ENCODE measurements around the gene LIF.

GRCh38 chr22:30245985-30246813 is at the start of gene LIF:
- TF ChIP-seq ZNF37A (tag by site-specific recombination; IDR thresholded peaks at IDR 0.05) (no peak), ZBTB20 (tag by site-specific recombination; IDR thresholded peaks at IDR 0.05) (peak; percentile 84), ZNF274 (IDR thresholded peaks at IDR 0.05; ENCODE audit: low read length) (no peak), ZNF274 (tag by site-specific recombination; IDR thresholded peaks at IDR 0.05; ENCODE audit: borderline replicate concordance) (no peak), ZNF391 (tag by site-specific recombination; IDR thresholded peaks at IDR 0.05; ENCODE audit: borderline replicate concordance, low read depth) (peak; percentile 55; the same call in 1 of the 2 replicates), PBX3 (CRISPR knock-in tag; IDR thresholded peaks at IDR 0.05) (0 out of 2 replicates have a peak, but pooled peaks have one; percentile 47), ZSCAN4 (tag by site-specific recombination; IDR thresholded peaks at IDR 0.05) (no peak), BCL11A (tag by site-specific recombination; IDR thresholded peaks at IDR 0.05; ENCODE audit: low read depth) (no peak), ZNF24 (tag by site-specific recombination; IDR thresholded peaks at IDR 0.05) (0 out of 2 replicates have a peak, but pooled peaks have one; percentile 20), REST (tag by site-specific recombination; IDR thresholded peaks at IDR 0.05) (no peak), HOXC10 (CRISPR knock-in tag; IDR thresholded peaks at IDR 0.05) (no peak)
- TF ChIP-seq, protein P1, sequence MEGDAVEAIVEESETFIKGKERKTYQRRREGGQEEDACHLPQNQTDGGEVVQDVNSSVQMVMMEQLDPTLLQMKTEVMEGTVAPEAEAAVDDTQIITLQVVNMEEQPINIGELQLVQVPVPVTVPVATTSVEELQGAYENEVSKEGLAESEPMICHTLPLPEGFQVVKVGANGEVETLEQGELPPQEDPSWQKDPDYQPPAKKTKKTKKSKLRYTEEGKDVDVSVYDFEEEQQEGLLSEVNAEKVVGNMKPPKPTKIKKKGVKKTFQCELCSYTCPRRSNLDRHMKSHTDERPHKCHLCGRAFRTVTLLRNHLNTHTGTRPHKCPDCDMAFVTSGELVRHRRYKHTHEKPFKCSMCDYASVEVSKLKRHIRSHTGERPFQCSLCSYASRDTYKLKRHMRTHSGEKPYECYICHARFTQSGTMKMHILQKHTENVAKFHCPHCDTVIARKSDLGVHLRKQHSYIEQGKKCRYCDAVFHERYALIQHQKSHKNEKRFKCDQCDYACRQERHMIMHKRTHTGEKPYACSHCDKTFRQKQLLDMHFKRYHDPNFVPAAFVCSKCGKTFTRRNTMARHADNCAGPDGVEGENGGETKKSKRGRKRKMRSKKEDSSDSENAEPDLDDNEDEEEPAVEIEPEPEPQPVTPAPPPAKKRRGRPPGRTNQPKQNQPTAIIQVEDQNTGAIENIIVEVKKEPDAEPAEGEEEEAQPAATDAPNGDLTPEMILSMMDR (tag by site-specific recombination; IDR thresholded peaks at IDR 0.05), result peak; percentile 84
- TF ChIP-seq, protein P2, sequence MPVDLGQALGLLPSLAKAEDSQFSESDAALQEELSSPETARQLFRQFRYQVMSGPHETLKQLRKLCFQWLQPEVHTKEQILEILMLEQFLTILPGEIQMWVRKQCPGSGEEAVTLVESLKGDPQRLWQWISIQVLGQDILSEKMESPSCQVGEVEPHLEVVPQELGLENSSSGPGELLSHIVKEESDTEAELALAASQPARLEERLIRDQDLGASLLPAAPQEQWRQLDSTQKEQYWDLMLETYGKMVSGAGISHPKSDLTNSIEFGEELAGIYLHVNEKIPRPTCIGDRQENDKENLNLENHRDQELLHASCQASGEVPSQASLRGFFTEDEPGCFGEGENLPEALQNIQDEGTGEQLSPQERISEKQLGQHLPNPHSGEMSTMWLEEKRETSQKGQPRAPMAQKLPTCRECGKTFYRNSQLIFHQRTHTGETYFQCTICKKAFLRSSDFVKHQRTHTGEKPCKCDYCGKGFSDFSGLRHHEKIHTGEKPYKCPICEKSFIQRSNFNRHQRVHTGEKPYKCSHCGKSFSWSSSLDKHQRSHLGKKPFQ (tag by site-specific recombination; IDR thresholded peaks at IDR 0.05), result no peak

Data from HEK293 (cell line).